ENCODE measurements around the gene MISP. TPM values are rescaled to one million over a fixed set of nuclear protein-coding genes. Genes with fewer than 3 reads are reported as not detected.

Gene MISP
- total and polyA plus RNA-seq, 2 of the 8 experiments (the other 6 are each of a cell fraction or from before 2014, with no cell fraction given), result 0.43 to 0.45 TPM

GRCh38 chr19:746956-747355, 4.0 kb upstream of the MISP start:
- Histone ChIP-seq H2BK5ac (ENCODE audit: low read depth, low read length) (no peak overlapping the region), H3K23ac (ENCODE audit: insufficient read length) (no peak overlapping the region), H3K4me1 (replicated peaks in 1 of 4; ENCODE audit: control insufficient read depth in 3 of 4, insufficient read depth in 4 of 4, low read length in 3 of 4) (peaks cover 0 to 5% (median 3%) of the 10 kb centered on the region in 4 experiments; a peak in 3 of 7 replicates), H3K9me3 (ENCODE audit: insufficient read depth in 2 of 2, low read depth in 1 of 2, low read length in 1 of 2) (peaks cover 5 to 14% of the 10 kb centered on the region in 2 experiments; a peak in 2 of 4 replicates), H3K4me2 (ENCODE audit: insufficient read depth in 1 of 2, low read depth in 2 of 2, low read length in 2 of 2) (no peak overlapping the region), H3K79me1 (ENCODE audit: low read depth, low read length) (no peaks in the 10 kb centered on the region), H3K4me3 (ENCODE audit: extremely low read depth in 1 of 4, insufficient read depth in 2 of 4, low read depth in 3 of 4, low read length in 4 of 4) (no peak overlapping the region), H2BK15ac (ENCODE audit: low read length) (no peak overlapping the region), H2BK120ac (replicated peaks; ENCODE audit: low read depth, low read length) (no peak overlapping the region), H3K79me2 (ENCODE audit: control insufficient read depth in 1 of 2, insufficient read depth in 2 of 2, low read length in 2 of 2) (no peaks in the 10 kb centered on the region), H3K23me2 (ENCODE audit: low read depth, low read length) (no peaks in the 10 kb centered on the region), H3K27ac (ENCODE audit: low read depth, low read length) (no peak overlapping the region), H3K4ac (replicated peaks; ENCODE audit: insufficient read length, low read depth, low read length) (no peak overlapping the region), H4K91ac (replicated peaks; ENCODE audit: insufficient read length, low read length) (no peak overlapping the region), H3K18ac (ENCODE audit: extremely low read depth, low read length) (no peak overlapping the region), H3K56ac (replicated peaks; ENCODE audit: insufficient read length, low read depth, low read length) (no peak overlapping the region), H4K5ac (ENCODE audit: insufficient read length, low read depth, low read length) (no peak overlapping the region), H2AFZ (ENCODE audit: low read length) (no peak overlapping the region), H2AK5ac (ENCODE audit: low read depth, low read length) (no peak overlapping the region), H3K14ac (ENCODE audit: insufficient read length) (no peak overlapping the region), H4K20me1 (replicated peaks in 1 of 2; ENCODE audit: control insufficient read depth in 1 of 2, insufficient read depth in 2 of 2, low read length in 2 of 2) (peaks cover 0 to 1% of the 10 kb centered on the region in 2 experiments), H3K27me3 (replicated peaks in 1 of 4; ENCODE audit: control insufficient read depth in 3 of 4, extremely low read depth in 1 of 4, insufficient read depth in 3 of 4, low read length in 3 of 4) (no peaks in the 10 kb centered on the region), H3K36me3 (ENCODE audit: control insufficient read depth in 2 of 4, insufficient read depth in 4 of 4, low read length in 3 of 4) (no peaks in the 10 kb centered on the region), H4K8ac (ENCODE audit: extremely low read depth, insufficient read depth, low read length) (no peak overlapping the region), H2BK12ac (ENCODE audit: low read depth, low read length) (no peak overlapping the region), H2BK20ac (ENCODE audit: low read length) (no peak overlapping the region), H3K9ac (replicated peaks in 1 of 4; ENCODE audit: extremely low read depth in 1 of 4, low read depth in 3 of 4, low read length in 3 of 4) (no peak overlapping the region)
- DNase-seq (ENCODE audit: low read depth in 1 of 2, low spot score in 2 of 2) (no peak), FAIRE-seq (no peak)
- 88% methylated on average over 19 of the region's 22 CpGs; no CpG with 5 or more reads in 1 of the 2 experiments for WGBS, 2 experiments (ENCODE audit: extremely low coverage in 1 of 2, insufficient coverage in 1 of 2, insufficient read length in 1 of 2, insufficient replicate concordance in 2 of 2, low coverage in 1 of 2, low lambda C conversion rate in 2 of 2, missing lambda C conversion rate in 1 of 2)
- ChIA-PET CTCF (ENCODE audit: partially characterized antibody) (no interaction called here), POLR2A (ENCODE audit: partially characterized antibody) (no interaction called here)
- TF ChIP-seq SIX5 (IDR thresholded peaks at IDR 0.05; ENCODE audit: low read depth, low read length) (no peak), SP2 (IDR thresholded peaks at IDR 0.05; ENCODE audit: low read length) (no peak), RNF2 (IDR thresholded peaks at IDR 0.05; ENCODE audit: borderline replicate concordance, low read depth, low read length, missing control alignments, poor library complexity, severe bottlenecking) (no peak), KDM4A (IDR thresholded peaks at IDR 0.05; ENCODE audit: low read depth, low read length, severe bottlenecking) (no peak)
